Brain microvascular endothelial cell (primary cell): ENCODE measurements around the gene RNF180.

ENCODE experiments used
- DNase-seq: peaks from one replicate; pipeline ENCODE4 v3.0.0-alpha.2; 2020
- H3K27ac ChIP-seq: fragments of 250-450 bp; sonication (Bioruptor Pico); 2 replicates; pipeline ENCODE4 v1.5.1; 2020; ENCODE audit warnings: mild to moderate bottlenecking, moderate library complexity
- H3K27me3 ChIP-seq: fragments of 250-450 bp; sonication (Bioruptor Pico); replicated peaks from 2 replicates; pipeline ENCODE4 v1.5.1; 2020; ENCODE audit warnings: mild to moderate bottlenecking
- H3K36me3 ChIP-seq: fragments of 250-450 bp; sonication (Bioruptor Pico); replicated peaks from 2 replicates; pipeline ENCODE4 v1.5.1; 2020; ENCODE audit warnings: mild to moderate bottlenecking
- H3K4me3 ChIP-seq: 2 replicates; pipeline ENCODE4 v1.5.1; 2011; ENCODE audit warnings: low read depth, mild to moderate bottlenecking, control low read depth, low read length, moderate library complexity
- in situ Hi-C: cut with HindIII; loops from 2 replicates; pipeline ENCODE4 v1.10.0; 2017; ENCODE audit warnings: low sequenced_read_pairs, low pct_ligation_motif_present
- TF ChIP-seq, protein P1 (sequence below): IDR thresholded peaks from 2 replicates; pipeline ENCODE4 v1.5.1; 2011; ENCODE audit warnings: low read depth, mild to moderate bottlenecking, moderate library complexity, low read length, control low read depth, inconsistent platforms; ENCODE audit errors: missing control alignments

RNF180 gene

DNA sequence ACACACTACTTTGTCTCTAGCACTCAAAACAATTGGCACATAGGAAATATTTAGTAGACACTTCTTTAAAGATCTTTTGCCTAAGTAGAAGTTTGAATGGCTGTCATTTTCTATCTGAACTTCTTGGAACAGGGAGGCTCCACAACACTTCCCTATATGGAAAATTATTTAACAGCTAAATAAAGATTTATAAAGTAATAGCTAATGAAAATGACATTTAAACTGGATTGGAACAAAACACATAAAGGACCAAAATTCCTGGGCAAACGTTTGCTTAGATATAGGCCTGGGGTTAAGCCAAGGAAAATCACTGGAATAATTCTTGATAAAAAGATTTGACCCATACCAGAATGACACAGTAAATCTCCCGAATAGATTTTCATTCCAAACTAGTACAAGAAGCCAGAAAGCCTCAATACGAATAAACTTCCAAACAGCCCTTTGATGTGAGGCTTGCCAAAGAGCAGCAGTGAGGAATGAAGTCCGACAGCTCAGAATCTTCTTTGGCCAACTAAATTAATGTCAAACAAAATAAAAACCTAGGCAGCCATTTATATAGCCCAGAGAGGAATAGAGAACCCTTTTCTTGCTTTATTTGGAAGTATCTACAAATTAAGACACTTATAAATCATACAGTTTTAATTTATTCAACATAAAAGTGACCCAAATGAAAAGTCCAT is 20.3 kb upstream of the RNF180 start:
- Histone ChIP-seq H3K4me3 (no peak overlapping the region), H3K27me3 (no peaks in the 10 kb centered on the region), H3K36me3 (no peaks in the 10 kb centered on the region), H3K27ac (no peak overlapping the region)
- in situ Hi-C loops = no loop called here
- no peak for DNase-seq
- TF ChIP-seq, protein P1, sequence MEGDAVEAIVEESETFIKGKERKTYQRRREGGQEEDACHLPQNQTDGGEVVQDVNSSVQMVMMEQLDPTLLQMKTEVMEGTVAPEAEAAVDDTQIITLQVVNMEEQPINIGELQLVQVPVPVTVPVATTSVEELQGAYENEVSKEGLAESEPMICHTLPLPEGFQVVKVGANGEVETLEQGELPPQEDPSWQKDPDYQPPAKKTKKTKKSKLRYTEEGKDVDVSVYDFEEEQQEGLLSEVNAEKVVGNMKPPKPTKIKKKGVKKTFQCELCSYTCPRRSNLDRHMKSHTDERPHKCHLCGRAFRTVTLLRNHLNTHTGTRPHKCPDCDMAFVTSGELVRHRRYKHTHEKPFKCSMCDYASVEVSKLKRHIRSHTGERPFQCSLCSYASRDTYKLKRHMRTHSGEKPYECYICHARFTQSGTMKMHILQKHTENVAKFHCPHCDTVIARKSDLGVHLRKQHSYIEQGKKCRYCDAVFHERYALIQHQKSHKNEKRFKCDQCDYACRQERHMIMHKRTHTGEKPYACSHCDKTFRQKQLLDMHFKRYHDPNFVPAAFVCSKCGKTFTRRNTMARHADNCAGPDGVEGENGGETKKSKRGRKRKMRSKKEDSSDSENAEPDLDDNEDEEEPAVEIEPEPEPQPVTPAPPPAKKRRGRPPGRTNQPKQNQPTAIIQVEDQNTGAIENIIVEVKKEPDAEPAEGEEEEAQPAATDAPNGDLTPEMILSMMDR = no peak

DNA sequence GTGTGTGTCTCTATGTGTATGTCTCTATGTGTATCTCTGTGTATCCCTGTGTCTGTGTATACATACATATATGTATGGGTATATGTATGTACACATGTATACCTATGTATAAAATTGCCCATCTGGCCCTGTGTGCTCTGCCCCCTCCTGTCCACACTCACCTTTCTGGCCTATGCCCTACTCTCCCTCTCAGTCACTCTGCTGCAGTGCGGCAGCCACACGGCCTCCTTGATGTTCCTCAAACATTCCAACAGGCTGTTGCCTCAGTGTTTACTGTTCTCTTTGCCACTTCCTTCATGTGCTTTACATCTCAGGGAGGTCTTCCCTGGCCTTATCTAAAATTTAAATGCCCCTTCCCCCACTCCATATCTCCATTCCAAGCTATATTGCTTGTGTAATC is 18.3 kb upstream of the RNF180 start:
- TF ChIP-seq, protein P1 = no peak
- H3K36me3 ChIP-seq = no peaks in the 10 kb centered on the region
- no peak overlapping the region for H3K4me3 ChIP-seq
- no peak for DNase-seq
- no peaks in the 10 kb centered on the region for H3K27me3 ChIP-seq
- H3K27ac ChIP-seq = no peak overlapping the region
- in situ Hi-C loops = no loop called here

DNA sequence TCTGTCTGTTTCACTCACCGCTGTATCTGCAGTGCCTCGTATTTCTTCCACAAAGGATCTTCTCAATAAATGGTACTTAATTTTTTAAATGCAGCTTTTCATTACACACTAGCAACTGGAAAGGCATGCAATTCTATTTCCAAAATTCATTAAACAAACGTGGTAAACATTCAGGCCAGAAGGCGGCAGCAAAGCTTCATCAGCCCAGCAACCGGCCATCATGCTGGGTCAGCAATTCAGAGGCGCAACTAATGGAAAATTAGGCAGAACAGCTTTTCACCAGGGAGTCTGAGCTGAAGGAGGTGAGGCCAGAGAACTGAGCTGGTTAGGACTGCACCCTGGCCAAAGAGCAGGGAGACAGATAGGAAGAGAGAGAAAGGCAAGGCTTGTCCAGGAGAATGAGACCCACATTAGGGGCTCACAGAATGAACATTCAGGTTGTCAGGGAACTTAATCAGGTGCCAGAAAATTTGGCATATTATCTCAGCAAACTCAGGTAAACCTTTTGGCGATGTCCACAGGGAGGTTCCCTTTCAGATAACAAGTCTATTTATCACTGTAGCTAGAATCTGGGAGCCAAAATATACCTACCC is 17.7 kb upstream of the RNF180 start:
- H3K4me3 ChIP-seq = no peak overlapping the region
- no peaks in the 10 kb centered on the region for H3K27me3 ChIP-seq
- DNase-seq = peak; percentile 57
- TF ChIP-seq, protein P1 = peak; percentile 88
- no peak overlapping the region for H3K27ac ChIP-seq
- H3K36me3 ChIP-seq = no peaks in the 10 kb centered on the region
- in situ Hi-C loops = no loop called here

DNA sequence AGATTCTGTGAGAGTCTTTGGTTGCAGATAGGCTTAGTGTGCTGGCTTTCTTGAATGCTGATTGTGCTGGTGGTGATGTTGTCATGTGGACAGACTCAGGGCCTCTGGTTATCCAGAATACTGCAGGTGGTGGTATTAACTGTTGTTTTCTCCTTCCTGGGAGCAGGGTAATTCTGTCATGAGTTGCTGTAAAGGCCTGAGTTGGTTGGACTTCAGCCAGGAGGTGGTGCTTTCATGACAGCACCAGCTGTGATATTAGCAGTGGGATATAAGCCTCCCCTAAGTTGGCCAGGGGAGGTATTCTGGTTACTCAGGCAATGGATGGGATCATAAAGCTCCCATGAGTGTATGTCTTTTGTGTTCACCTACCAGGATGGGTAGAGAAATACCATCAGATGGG is 16.4 kb upstream of the RNF180 start:
- no peaks in the 10 kb centered on the region for H3K27me3 ChIP-seq
- TF ChIP-seq, protein P1 = no peak
- no peak overlapping the region for H3K4me3 ChIP-seq
- no peak overlapping the region for H3K27ac ChIP-seq
- no peak for DNase-seq
- H3K36me3 ChIP-seq = no peaks in the 10 kb centered on the region
- in situ Hi-C loops = no loop called here

DNA sequence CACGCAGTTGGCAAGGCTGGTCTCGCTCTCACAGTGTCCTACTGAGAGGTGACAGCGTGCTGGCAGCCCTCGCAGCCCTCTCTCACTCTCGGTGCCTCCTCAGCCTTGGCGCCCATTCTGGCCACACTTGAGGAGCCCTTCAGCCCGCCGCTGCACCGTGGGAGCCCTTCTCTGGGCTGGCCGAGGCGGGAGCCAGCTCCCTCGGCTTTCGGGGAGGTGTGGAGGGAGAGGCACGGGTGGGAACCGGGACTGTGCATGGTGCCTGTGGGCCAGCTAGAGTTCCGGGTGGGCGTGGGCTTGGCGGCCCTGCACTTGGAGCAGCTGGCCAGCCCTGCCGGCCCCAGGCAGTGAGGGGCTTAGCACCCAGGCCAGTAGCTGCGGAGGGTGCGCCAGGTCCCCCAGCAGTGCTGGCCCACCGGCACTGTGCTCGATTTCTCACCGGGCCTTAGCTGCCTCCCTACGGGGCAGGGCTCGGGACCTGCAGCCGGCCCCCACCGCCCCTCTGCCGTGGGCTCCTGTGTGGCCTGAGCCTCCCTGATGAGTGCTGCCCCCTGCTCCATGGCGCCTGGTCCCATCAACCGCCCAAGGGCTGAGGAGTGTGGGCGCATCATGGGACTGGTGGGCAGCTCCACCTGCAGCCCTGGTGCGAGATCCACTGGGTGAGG is 15.7 kb upstream of the RNF180 start:
- Histone ChIP-seq H3K27me3 (no peaks in the 10 kb centered on the region), H3K4me3 (no peak overlapping the region), H3K27ac (no peak overlapping the region)

More for the DNA sequence above, 15.7 kb upstream of the RNF180 start:
- H3K36me3 ChIP-seq = no peaks in the 10 kb centered on the region
- DNase-seq = no peak
- TF ChIP-seq, protein P1 = no peak
- in situ Hi-C loops = no loop called here
